Mucosa of gallbladder (tissue), 1 donor: ENCODE data around the gene PTPRE. TPM values are rescaled to one million over a fixed set of nuclear protein-coding genes. Genes with fewer than 3 reads are reported as not detected.
A peak's percentile ranks its signal among the peaks of the same experiment; 100 is the strongest.

Source experiments
- DNase-seq: peaks from one replicate; pipeline ENCODE4 v3.0.0-alpha.2; 2020; ENCODE audit warnings: low spot score
- total RNA-seq: library from RNA; stranded (reverse); gene quantifications from one replicate; pipeline ENCODE4 v1.2.1, GENCODE V29; 2021
- donor health status: DM: no; HTN: no; CAD: no.

PTPRE gene
- total RNA-seq, 1 donor from 2014 or later, result 25.1 TPM

DNA sequence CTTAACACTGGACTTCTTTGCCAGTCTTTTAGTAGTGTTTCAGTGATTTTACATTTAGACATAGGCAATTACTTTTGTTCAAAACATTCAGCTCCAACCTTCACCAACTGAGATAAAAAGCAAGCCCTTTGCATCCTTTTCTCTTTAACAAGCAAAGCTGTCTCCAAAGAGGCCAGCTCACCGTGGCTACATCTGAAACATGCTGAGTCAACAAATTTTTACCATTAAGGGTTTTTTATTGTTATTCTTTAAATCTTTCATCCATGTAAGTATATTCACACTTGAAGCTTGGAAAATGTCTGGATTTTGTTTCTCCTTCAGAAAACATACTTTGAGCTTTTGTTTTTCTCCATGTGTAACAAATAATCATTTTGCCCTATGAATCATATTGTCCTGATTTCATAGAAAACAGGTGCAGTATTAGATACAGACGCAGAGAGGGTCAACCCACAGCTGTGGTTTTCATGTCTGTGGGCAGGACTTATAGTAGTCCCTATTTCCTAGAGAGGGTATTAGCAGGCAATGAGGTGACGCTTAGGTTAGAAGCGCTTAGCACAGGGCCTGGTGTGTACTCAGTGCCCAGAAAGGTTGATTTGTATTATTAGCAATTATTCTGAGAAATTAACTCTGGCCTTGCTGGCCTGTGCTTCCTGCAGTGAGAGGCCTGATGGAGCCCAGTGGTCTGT lies 119.9 kb downstream of the PTPRE start:
- no peak for DNase-seq

DNA sequence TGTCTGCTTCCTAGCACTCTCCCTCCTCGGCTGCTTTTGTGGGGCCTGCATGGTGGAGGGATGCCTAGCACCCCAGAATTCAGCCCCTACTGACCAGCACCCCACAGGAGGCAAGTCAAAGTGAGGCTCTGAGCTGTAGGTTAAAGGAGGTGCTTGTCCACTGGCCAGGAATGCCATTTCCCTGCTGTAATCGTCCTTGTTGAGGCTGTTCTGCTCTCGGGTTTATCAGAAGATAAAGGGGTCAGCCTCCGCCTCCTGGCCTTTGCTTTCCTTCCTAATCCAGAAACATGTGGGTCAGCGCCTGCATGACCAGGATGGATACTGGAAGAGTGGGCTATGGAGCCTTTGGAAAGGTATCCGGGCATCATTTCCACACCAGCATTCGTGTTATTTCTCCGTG lies 120.4 kb downstream of the PTPRE start:
- DNase-seq, result no peak

DNA sequence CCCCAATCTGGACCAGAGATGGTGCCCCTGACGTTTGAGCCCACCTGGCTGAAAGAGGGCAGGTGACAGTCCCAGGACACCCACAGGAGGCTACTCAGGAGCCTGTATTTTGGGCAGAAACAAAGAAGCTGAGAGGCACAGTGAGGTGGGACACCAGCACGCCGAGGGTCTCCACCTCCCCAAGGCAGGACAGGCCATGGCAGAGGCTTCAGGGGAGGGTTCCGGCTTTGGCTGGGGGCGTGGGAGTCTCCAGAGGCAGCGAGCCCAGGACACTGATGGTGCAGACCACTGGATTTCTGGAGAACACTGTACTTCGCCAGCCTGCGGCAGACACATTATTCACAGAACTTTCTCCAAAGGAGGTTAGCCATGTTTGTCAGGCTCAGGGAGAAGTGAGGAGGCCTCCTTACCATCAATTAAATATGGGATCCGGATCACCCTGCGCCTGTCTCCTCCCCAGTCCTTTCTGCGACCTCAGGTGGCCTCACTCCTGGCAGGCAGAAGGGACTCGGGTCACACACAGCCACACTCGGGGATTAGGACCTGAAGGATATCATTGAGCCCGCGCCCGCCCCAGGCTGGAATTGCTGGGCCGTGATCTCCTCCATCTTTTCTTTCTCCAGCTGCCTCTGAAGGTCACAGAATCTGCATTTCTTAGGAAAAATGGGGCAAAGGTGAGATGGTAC lies 121.1 kb downstream of the PTPRE start:
- no peak for DNase-seq

DNA sequence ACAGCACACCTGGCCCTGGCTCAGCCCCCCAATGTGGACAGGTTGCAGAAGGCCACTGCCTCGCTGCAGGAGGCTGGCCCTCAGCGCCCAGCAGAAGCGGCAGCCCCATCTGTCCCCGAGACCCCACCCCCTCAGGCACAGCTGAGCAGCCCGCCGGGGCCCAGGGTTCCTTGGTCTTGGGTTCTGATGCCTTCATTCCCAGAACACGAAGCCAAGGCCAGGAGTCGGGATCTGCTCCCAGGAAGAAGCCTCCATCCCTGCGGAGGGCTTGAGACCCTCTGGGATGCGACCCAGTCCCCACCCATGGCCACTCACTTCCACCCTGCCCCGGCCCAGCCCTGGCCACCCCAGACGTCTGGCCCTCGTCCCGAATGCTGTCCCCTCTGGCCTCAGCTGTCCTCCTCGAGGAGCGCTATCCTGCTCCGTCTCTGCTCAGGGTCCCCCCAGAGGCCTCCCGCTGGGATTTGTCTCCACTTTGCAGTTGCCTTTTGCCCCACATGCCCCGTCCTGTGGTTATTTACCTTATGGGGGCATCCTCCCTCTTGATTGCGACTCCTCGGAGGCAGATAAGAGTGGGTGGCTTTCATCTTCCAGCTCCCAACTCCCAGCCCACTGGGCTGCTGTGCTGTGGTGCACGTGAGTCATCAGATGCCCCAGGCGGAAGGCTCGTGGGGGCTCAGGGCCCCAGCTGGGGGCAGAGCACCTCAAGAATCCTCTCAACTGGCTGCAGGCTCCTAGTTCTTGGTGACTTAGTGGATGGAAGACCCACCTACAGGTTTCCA lies 121.8 kb downstream of the PTPRE start:
- no peak for DNase-seq

GRCh38 chr10:128029290-128029651 lies 122.4 kb downstream of the PTPRE start:
- no peak for DNase-seq

DNA sequence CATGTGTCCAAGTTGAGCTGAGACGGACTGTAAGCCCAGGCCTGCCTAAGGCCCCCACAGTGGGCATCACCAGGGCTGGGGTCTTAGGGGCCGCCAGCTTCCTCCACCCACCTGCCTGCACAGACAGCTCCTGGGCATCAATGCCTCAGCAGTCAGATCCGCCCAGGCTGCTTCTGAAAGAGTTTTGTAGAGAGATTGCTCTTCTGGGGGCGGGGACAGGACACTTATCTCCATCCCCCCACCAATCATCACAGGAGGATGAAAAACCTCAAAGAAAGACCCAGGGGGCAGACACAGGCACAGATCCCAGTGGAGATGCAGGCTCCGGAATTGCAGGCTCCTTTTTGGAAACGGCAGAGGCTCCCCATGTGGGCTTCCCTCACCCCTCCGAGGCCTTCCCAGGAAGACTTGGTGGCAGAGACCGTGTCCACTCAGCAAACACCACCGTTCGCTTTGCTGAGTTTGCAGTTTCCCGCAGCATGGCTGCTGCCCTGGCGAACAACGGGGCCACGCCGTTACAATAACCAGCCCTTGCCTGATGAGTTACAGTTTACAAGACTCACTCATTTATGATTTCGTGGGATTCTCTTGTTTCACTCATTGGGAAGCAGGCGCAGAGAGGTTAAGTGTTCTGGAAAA lies 122.9 kb downstream of the PTPRE start:
- DNase-seq, result no peak

GRCh38 chr10:128030498-128031072 lies 123.7 kb downstream of the PTPRE start:
- no peak for DNase-seq

DNA sequence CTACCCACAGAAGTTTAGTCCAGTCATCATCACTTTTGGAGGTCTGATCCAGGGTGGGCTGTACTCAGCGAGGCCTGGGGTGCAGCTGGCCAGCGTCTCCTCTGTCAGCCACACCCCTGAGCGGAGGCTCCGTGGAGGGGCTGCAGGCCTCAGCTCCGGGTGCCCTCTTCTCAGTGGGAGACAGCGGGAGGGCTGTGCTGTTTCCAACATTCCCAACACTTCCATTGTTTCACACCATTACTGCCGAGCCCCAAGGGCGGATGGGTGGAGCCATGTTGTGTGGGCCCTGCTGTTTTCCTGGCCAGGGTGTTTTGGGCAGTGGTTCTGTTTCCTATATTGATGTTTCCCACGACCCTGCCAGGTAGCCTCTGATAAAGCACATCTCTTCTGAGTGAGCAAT lies 124.3 kb downstream of the PTPRE start:
- no peak for DNase-seq

GRCh38 chr10:128032466-128032865 lies 125.6 kb downstream of the PTPRE start:
- DNase-seq, result no peak

GRCh38 chr10:128035557-128035973 lies 128.7 kb downstream of the PTPRE start:
- DNase-seq, result peak; percentile 42

GRCh38 chr10:128036011-128036615 lies 129.2 kb downstream of the PTPRE start:
- no peak for DNase-seq

DNA sequence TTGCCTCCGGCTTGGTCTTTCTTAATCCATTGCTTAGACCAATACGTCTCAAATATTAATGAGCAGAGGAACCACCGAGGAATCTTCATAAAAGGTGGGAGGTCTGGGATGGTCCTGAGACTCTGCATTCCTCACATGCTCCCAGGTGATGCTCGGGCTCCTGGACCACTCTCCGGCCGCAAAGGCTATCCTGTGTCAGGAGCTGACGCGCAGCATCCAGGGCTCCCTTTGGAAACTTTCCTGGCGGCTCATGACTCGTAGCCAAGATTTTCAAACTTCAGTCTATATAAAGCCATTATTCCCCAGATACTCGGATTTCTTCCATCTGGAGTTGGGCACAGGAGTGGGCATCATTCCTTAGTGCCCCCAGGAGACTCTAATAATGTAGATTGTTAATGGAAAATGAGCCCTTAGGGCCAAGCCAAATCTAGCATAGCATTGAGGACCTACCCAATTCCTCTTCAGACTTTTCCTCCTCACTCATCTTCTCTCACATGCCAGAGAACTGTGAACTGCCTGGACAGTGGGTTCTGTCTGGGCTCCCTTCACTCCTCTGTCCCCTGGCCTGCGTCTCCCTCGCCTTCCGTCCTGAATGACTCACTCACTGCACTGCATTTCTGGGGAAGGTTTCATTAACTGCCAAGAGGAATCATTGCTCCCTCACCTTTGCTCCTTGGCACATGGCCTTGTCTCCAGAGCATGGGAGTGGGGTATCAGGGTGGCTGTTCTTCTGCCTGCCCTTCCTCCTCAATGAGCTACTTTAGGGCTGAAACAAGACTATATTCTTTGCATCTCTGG lies 130.0 kb downstream of the PTPRE start:
- peak; percentile 40 for DNase-seq

GRCh38 chr10:128040096-128040495 lies 133.2 kb downstream of the PTPRE start:
- no peak for DNase-seq

- no peak for DNase-seq
Observed at GRCh38 chr10:128040681-128041080, 133.8 kb downstream of the PTPRE start.

DNA sequence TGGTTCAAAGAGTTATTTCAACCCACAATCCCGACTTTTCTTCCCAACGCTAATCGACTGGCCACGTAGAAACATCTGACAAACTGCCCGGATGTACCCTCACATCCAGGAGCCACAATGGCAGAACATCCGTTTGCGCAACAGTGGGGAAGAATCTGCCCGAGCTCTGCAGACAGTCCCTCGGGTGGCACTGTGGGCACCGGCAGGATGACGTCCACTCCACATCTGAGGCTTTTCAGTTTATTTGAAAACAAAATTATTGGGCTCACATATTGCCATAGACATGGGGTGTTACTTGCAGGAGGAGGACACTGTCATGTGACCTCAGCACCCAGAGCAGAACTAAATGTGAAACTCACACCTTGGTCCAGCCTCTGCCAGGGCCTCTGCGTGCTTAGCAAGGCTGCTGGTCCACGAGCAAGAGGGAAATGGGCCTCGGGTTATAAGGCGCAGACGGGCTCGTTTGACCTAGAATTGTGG lies 135.3 kb downstream of the PTPRE start:
- no peak for DNase-seq

- DNase-seq, result no peak
Observed at GRCh38 chr10:128043259-128044045, 136.5 kb downstream of the PTPRE start.

DNA sequence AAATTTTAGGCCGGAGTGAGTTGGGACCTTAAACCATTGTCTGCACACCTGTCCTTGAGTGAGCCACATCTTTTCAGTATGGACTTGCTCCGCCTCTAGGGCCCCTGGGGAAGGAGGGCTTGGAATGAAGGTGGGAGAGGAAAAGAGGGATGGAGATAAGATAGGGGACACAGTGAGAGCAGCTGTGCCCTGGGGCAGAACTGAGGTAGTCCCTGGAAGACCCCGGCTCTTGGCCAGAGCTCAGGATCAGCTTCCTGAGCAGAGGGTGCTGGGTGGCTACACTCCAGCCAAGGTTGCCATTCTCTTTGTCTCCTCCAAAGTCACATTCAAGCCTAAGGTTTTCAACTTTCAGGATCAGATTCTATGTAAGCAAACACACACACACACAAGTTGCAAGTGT lies 137.3 kb downstream of the PTPRE start:
- DNase-seq, result no peak

DNA sequence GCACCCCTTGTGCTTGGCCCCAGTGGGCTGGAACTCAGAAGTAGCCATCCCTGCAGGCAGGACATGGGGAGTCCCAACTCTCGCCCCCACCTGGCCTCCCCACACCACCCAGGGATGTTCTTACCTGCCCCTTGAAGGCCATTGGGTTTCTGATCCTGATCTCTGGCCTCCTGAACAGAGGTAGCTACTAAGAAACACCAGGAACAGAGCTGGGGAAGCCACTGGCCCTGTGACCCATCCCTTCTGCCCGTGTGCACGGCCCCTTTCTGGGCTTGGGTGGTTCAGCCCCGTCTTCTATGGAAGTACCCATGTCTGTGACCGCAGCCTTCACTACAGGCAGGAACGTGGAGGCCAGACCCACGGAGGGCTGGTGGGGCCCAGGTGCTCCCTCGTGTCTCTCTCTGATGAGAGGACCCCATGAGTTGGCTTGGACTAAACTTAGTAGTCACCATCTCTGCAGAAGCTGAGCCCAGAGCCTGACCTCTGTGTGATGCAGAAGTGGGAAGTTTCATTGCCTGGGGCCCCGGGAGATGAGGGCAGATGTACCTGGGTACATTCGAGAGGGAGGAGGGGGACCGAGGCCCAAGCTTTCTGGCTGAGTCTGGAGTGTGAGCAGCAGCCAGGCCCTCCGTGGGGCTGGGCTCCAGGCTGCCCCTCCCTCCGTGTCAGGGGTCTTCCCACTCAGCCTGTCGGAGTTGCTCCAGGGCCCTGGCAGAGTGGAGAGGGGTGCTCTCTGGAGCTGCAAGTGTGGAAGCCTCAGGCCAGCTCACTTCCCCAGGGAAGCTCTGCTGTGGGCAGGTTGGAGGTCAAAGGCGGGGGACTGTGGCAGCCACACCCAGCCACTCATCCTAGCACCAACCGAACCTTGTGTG lies 138.3 kb downstream of the PTPRE start:
- DNase-seq, result no peak

- no peak for DNase-seq
Observed at GRCh38 chr10:128045833-128046120, 138.9 kb downstream of the PTPRE start.
